Kidney epithelial cell (primary cell): ENCODE measurements around the gene CDIP1. TPM values are rescaled to one million over a fixed set of nuclear protein-coding genes. Genes with fewer than 3 reads are reported as not detected.

Source experiments
- DNase-seq: peaks from one replicate; pipeline ENCODE4 v3.0.0-alpha.2; 2010; ENCODE audit warnings: low read depth
- H3K27me3 ChIP-seq: 2 replicates; pipeline ENCODE4 v1.6.0; 2011; ENCODE audit warnings: low read length; ENCODE audit not compliant: control insufficient read depth, insufficient read depth
- H3K36me3 ChIP-seq: 2 replicates; pipeline ENCODE4 v1.5.1; 2011; ENCODE audit warnings: low read length; ENCODE audit not compliant: control insufficient read depth, insufficient read depth
- H3K4me3 ChIP-seq: 2 replicates; pipeline ENCODE4 v1.5.1; 2011; ENCODE audit warnings: low read depth, mild to moderate bottlenecking, control low read depth, low read length
- CTCF ChIP-seq: IDR thresholded peaks from 2 replicates; pipeline ENCODE4 v1.5.1; 2011; ENCODE audit warnings: mild to moderate bottlenecking, moderate library complexity, low read length, control low read depth, inconsistent platforms; ENCODE audit not compliant: insufficient read depth, poor library complexity, severe bottlenecking
- total RNA-seq: library from RNA; depleted of rRNA; stranded (reverse); fragments of >200 nt; gene quantifications from 2 replicates; pipeline ENCODE4 v1.2.3, GENCODE V29; 2015

CDIP1 gene
- total RNA-seq, 1 donor from 2014 or later, result 16.8 TPM

GRCh38 chr16:4566144-4566543 is 27.6 kb upstream of the CDIP1 start:
- TF ChIP-seq CTCF, result no peak
- Histone ChIP-seq H3K27me3 (peaks cover 9% of the 10 kb centered on the region), H3K4me3 (no peak overlapping the region), H3K36me3 (no peaks in the 10 kb centered on the region)
- no peak for DNase-seq

GRCh38 chr16:4564661-4565267 is 26.2 kb upstream of the CDIP1 start:
- peaks cover 7% of the 10 kb centered on the region for H3K27me3 ChIP-seq
- TF ChIP-seq CTCF, result no peak
- no peaks in the 10 kb centered on the region for H3K36me3 ChIP-seq
- H3K4me3 ChIP-seq, result no peak overlapping the region
- no peak for DNase-seq

DNA sequence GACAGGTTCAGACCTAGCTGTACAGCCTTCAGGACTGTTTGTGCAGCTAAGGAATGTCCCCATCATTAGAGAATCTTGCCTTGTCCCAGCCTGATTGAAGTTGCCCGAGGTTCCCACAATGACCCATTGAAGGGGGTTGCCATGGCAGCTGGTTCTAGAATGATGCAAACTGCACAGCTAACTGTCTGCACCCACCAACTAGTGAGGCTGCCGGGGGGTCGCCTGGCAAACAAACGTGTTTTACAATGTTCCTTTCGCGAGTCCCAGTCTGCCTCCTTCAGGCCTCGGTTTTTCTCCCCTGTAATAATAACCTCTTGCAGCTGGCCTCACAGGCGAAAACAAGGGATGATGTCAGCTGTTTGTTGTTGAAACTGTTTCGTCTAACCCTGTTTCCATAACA is 23.0 kb upstream of the CDIP1 start:
- DNase-seq, result no peak
- Histone ChIP-seq H3K4me3 (no peak overlapping the region), H3K27me3 (peaks cover 7% of the 10 kb centered on the region), H3K36me3 (no peaks in the 10 kb centered on the region)
- no peak for TF ChIP-seq CTCF

GRCh38 chr16:4557973-4558372 is 19.4 kb upstream of the CDIP1 start:
- no peak for TF ChIP-seq CTCF
- Histone ChIP-seq H3K27me3 (peaks cover 11% of the 10 kb centered on the region), H3K4me3 (no peak overlapping the region), H3K36me3 (no peaks in the 10 kb centered on the region)
- DNase-seq, result no peak

DNA sequence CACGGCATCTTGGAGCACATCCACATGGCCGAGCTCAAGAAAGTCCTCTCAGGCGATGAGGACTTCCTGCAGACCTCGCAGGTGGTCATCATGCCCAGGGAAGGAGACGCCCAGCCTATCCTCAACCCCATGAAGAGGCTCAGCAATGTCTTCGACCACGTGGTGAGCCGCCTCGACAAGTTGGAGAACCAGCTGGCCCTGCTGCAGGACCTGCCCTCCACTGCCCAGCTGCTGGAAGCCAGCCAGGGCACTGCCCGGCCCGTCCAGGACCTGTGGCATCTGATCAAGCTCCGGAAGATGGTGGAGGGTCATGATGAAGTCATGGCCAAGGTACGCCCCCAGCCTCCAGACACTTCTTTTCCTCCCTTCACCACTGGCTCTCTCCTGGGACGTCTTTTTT is 18.0 kb upstream of the CDIP1 start:
- Histone ChIP-seq H3K36me3 (no peaks in the 10 kb centered on the region), H3K4me3 (no peak overlapping the region), H3K27me3 (peaks cover 12% of the 10 kb centered on the region)
- no peak for DNase-seq
- TF ChIP-seq CTCF, result no peak

DNA sequence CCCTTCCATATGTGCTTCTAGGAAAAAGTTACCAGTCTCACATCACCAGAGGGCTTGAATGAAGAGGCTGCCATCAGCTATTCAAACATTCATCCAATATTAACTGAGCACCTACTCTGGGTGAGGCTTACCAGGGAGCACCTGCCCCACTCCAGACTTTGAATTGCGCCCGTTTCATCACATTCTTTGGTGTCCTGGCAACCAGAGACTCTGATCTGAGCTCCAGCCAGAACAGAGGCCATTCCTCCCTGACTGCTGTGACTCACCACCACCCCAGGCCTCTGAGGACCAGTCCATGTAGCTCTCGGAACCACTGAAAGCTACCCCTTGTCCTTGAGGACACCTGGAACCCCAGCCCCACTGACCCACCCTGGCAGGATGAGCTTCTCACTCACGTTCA is 17.5 kb upstream of the CDIP1 start, which contains the start of gene C16orf96:
Gene C16orf96, plus strand, starts transcription at position 229 of the 400 bp plus-strand sequence. Its CDS starts 150 bp downstream, at position 379.
- H3K4me3 ChIP-seq, result no peak within 1 kb of the TSS
- H3K36me3 ChIP-seq, result no peaks in the 10 kb centered on the region
- no peak for DNase-seq
- no peak for TF ChIP-seq CTCF
- peaks cover 12% of the 10 kb centered on the region for H3K27me3 ChIP-seq
